Body of pancreas (tissue), 4 donors: Measurements from ENCODE around the gene VIPR1. TPM values are rescaled to one million over a fixed set of nuclear protein-coding genes. Genes with fewer than 3 reads are reported as not detected.

Experiments used
- ATAC-seq: fragments of 150-250 bp; one replicate; pipeline ENCODE4 v1.9.1; 2016
- DNase-seq, 4 donors: peaks; one replicate each; pipeline ENCODE4 v3.0.0-alpha.2; 2019
- H3K27ac ChIP-seq, 4 donors: fragments of 200-600 bp; sonication (generic); 1 replicate in 3 of 4; 2 replicates in 1 of 4; pipeline versions ENCODE4 v1.5.1 to v1.6.1; 2016 to 2019; ENCODE audit warnings: mild to moderate bottlenecking in 1 of 4, mixed read lengths in 1 of 4, moderate library complexity in 1 of 4
- H3K27me3 ChIP-seq, 2 donors: fragments of 200-600 bp; sonication (generic); one replicate each; pipeline ENCODE4 v1.6.0; 2016; ENCODE audit warnings: mild to moderate bottlenecking in 1 of 2
- H3K36me3 ChIP-seq, 2 donors: fragments of 200-600 bp; sonication (generic); replicated peaks in 1 of 2; 2 replicates each; pipeline ENCODE4 v1.5.1; 2016; ENCODE audit warnings: low read depth in 2 of 2; ENCODE audit not compliant: insufficient read depth in 1 of 2
- H3K4me1 ChIP-seq: fragments of 200-600 bp; sonication (generic); one replicate; pipeline ENCODE4 v1.6.0; 2016
- H3K4me3 ChIP-seq, 2 donors: fragments of 200-600 bp; sonication (generic); 1 replicate in 1 of 2; 2 replicates in 1 of 2; pipeline ENCODE4 v1.5.1; 2016 to 2019
- H3K9me3 ChIP-seq, 3 donors: fragments of 200-600 bp; sonication (generic); 1 replicate in 2 of 3; 2 replicates in 1 of 3; pipeline ENCODE4 v1.5.1; 2016
- POLR2A ChIP-seq, 3 donors: fragments of 450-650 bp; IDR thresholded peaks; one replicate each; pipeline ENCODE4 v1.6.1; 2016; ENCODE audit warnings: antibody characterized with exemption in 3 of 3, mild to moderate bottlenecking in 2 of 3
- WGBS, 2 donors: methylation state at CpG; one replicate each; pipeline ENCODE4 v1.1.5; 2017; 5-methylcytosine and 5-hydroxymethylcytosine counted together
- intact Hi-C: fragments of 100-400 bp; cut with DNase I; formaldehyde crosslinking; loops from one replicate; pipeline ENCODE4 v1.15.1; 2023
- total RNA-seq, 2 donors: library from RNA; depleted of rRNA; stranded (reverse); fragments of >200 nt; gene quantifications; one replicate each; pipeline ENCODE4 v1.1.0, GENCODE V29; 2016
- TF ChIP-seq, protein P1 (sequence below), 7 experiments: fragments of 450-650 bp in 4 of 7; fragments of 200-600 bp in 3 of 7; sonication (generic) in 3 of 7; IDR thresholded peaks; one replicate each; pipeline ENCODE4 v1.5.1; 2016 to 2019; ENCODE audit warnings: antibody characterized with exemption in 7 of 7

The VIPR1 gene
- total RNA-seq, 2 donors from 2014 or later = 0.99 to 10.6 TPM

DNA sequence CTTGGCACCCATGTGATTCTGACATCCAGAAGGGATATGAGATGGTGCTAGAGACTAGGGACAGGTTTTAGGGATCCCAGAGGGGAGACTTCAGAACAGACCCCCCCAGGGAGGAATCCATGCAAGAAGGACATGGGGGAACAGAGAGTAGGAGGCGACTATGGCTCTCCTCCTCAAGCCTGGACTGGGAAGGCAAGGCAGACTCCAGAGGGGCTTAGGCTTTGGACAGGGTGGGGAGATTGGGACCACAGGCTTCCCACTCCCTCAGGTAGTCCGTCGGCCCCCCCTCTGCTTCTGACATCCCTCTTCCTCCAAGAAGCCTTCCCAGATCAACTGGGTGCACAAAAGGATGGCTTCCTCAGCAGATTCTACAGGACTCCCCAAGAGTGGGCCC, 3.0 kb upstream of the VIPR1 start:
- Histone ChIP-seq H3K4me3 (no peak overlapping the region), H3K27ac (no peak overlapping the region), H3K27me3 (peaks cover 0 to 4% of the 10 kb centered on the region in 2 donors), H3K36me3 (no peaks in the 10 kb centered on the region), H3K9me3 (no peaks in the 10 kb centered on the region), H3K4me1 (peaks cover 19% of the 10 kb centered on the region)
- WGBS, 2 donors = 54 to 68% methylated on average over 3 of the region's 3 CpGs
- DNase-seq = peak in 1 of 4 donors; percentile 4
- intact Hi-C loops = no loop called here
- no peak for ATAC-seq
- no peak for TF ChIP-seq POLR2A (IDR thresholded peaks at IDR 0.05)
- TF ChIP-seq, protein P1, sequence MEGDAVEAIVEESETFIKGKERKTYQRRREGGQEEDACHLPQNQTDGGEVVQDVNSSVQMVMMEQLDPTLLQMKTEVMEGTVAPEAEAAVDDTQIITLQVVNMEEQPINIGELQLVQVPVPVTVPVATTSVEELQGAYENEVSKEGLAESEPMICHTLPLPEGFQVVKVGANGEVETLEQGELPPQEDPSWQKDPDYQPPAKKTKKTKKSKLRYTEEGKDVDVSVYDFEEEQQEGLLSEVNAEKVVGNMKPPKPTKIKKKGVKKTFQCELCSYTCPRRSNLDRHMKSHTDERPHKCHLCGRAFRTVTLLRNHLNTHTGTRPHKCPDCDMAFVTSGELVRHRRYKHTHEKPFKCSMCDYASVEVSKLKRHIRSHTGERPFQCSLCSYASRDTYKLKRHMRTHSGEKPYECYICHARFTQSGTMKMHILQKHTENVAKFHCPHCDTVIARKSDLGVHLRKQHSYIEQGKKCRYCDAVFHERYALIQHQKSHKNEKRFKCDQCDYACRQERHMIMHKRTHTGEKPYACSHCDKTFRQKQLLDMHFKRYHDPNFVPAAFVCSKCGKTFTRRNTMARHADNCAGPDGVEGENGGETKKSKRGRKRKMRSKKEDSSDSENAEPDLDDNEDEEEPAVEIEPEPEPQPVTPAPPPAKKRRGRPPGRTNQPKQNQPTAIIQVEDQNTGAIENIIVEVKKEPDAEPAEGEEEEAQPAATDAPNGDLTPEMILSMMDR (IDR thresholded peaks at IDR 0.05) = no peak

DNA sequence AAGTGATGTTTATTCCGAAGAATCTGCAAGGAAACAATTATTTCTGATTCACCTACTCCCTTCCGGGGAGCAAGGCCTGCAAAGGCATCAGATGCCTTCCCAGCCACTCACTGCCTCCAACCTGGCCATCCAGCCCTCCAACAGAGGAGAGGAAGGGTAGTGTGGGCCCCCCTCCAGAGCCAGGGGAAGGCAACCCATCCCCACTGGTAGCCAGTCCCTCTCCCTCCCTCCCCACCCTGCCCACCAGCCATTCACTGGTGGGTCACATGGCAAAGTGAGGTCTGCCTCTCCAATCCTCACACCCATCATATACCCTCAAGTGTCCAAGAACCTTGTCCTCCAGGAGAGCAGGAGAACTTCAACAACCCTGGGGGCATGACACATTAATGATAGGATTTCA, 2.4 kb upstream of the VIPR1 start:
- no peak overlapping the region for H3K27ac ChIP-seq
- no peak for ATAC-seq
- 36 to 56% methylated on average over 2 of the region's 2 CpGs for WGBS, 2 donors
- DNase-seq = peak in 2 of 4 donors; percentile 1 to 4
- no peak for TF ChIP-seq POLR2A (IDR thresholded peaks at IDR 0.05)
- TF ChIP-seq, protein P1 (IDR thresholded peaks at IDR 0.05) = no peak
- intact Hi-C loops = loop anchor here (5.0 kb wide), 1 partner anchor 37 kb away; no protein-coding TSS in a partner anchor
- H3K27me3 ChIP-seq = peaks cover 0 to 4% of the 10 kb centered on the region in 2 donors
- H3K9me3 ChIP-seq = no peaks in the 10 kb centered on the region
- peaks cover 19% of the 10 kb centered on the region for H3K4me1 ChIP-seq
- no peak overlapping the region for H3K4me3 ChIP-seq
- H3K36me3 ChIP-seq = no peaks in the 10 kb centered on the region

DNA sequence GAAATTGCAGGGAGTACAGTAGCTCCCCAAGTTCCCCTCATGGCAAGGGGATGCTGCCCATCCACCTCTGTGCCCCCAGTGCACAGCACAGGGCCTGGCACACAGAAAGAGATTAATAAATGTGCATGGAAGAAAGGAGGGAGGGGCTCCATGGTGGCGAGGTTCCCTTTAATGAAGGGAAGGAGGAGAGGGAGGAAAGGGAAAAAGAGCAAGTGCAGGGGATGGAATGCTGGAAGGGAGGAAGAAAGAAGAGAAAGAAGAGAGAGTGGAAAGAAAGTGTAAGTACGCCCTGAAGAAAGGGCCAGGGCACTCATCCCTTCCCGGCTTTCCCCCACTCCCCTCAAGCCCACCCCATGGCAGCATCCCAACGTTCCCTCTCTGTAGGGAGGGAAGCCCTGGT, 1.5 kb upstream of the VIPR1 start:
- ATAC-seq (no peak), DNase-seq (peak in 1 of 4 donors; percentile 0)
- TF ChIP-seq, protein P1 (IDR thresholded peaks at IDR 0.05) = no peak
- TF ChIP-seq POLR2A (IDR thresholded peaks at IDR 0.05) = no peak
- Histone ChIP-seq H3K9me3 (no peaks in the 10 kb centered on the region), H3K4me3 (no peak overlapping the region), H3K27ac (no peak overlapping the region), H3K27me3 (peaks cover 0 to 4% of the 10 kb centered on the region in 2 donors), H3K36me3 (no peaks in the 10 kb centered on the region), H3K4me1 (peaks cover 19% of the 10 kb centered on the region)
- intact Hi-C loops = loop anchor here (5.0 kb wide), 1 partner anchor 36 kb away; no protein-coding TSS in a partner anchor
- WGBS, 2 donors = 32 to 48% methylated on average over 3 to 4 of the region's 4 CpGs

DNA sequence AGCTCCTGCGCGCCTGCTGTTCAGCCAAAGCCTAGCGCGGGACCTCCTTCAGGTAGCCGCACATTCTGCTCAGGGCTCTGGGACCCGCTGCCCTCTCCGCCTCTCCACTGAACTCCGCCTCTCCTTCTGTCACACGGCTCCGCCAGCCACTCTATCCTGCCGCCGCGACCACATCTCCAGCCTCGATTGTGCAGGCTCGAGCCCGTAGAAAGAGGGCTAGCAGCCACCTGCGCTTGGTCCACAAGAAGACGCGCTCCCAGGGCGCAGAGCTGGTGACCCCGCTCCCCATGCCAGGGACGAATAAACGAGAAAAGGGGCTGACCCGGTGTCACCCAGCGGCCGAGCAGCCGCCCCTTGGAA, 1.1 kb upstream of the VIPR1 start:
- H3K27me3 ChIP-seq = peaks cover 0 to 4% of the 10 kb centered on the region in 2 donors
- intact Hi-C loops = loop anchor here (5.0 kb wide), 1 partner anchor 36 kb away; no protein-coding TSS in a partner anchor
- ATAC-seq (no peak), DNase-seq (peak in 3 of 4 donors; percentile 7 to 22 (median 21))
- H3K27ac ChIP-seq = no peak overlapping the region
- WGBS, 2 donors = 4 to 12% methylated on average over 8 to 26 of the region's 27 CpGs
- H3K4me1 ChIP-seq = peaks cover 19% of the 10 kb centered on the region
- no peaks in the 10 kb centered on the region for H3K36me3 ChIP-seq
- no peaks in the 10 kb centered on the region for H3K9me3 ChIP-seq
- no peak for TF ChIP-seq POLR2A (IDR thresholded peaks at IDR 0.05)
- TF ChIP-seq, protein P1 (IDR thresholded peaks at IDR 0.05) = no peak
- no peak overlapping the region for H3K4me3 ChIP-seq
